Lower leg skin (tissue), 4 donors: ENCODE data around the gene SSH2. TPM values are rescaled to one million over a fixed set of nuclear protein-coding genes. Genes with fewer than 3 reads are reported as not detected.
"Not testable (repeated sequence)": the region's sequence is repeated elsewhere in the genome, so short reads cannot be mapped to it uniquely, and the experiment has no call there.

Experiments
- DNase-seq, 2 donors: peaks; one replicate each; pipeline ENCODE4 v3.0.0-alpha.2; 2019; ENCODE audit warnings: low spot score in 2 of 2
- H3K4me3 ChIP-seq: fragments of 200-600 bp; sonication (generic); 2 replicates; pipeline ENCODE4 v1.5.1; 2017; ENCODE audit warnings: mild to moderate bottlenecking, low read depth; ENCODE audit not compliant: poor library complexity, severe bottlenecking
- CTCF ChIP-seq, 3 donors: fragments of 450-650 bp; IDR thresholded peaks; one replicate each; pipeline ENCODE4 v1.5.1; 2016; ENCODE audit warnings: antibody characterized with exemption in 3 of 3, mild to moderate bottlenecking in 3 of 3, moderate library complexity in 2 of 3
- POLR2A ChIP-seq, 2 donors: fragments of 450-650 bp; IDR thresholded peaks; one replicate each; pipeline ENCODE4 v1.6.1; 2016 to 2017; ENCODE audit warnings: antibody characterized with exemption in 2 of 2, mild to moderate bottlenecking in 1 of 2, moderate library complexity in 1 of 2
- WGBS, 2 donors: methylation state at CpG; one replicate each; pipeline ENCODE4 v1.1.5; 2018; 5-methylcytosine and 5-hydroxymethylcytosine counted together
- intact Hi-C: fragments of 100-400 bp; cut with DNase I; formaldehyde crosslinking; loops from one replicate; pipeline ENCODE4 v1.15.0; 2023; ENCODE audit warnings: low total_unique reads
- total RNA-seq, 4 donors: library from RNA; depleted of rRNA; stranded (reverse); fragments of >200 nt; gene quantifications; one replicate each; pipeline ENCODE4 v1.1.0, GENCODE V29; 2016

Gene SSH2
- total RNA-seq, 4 donors from 2014 or later = 10.0 to 20.3 (median 15.3) TPM

GRCh38 chr17:29881256-29881655 is 48.8 kb downstream of the SSH2 start:
- WGBS, 2 donors = 87 to 92% methylated on average over 3 of the region's 3 CpGs
- DNase-seq = no peak
- no peak for TF ChIP-seq CTCF (IDR thresholded peaks at IDR 0.05)
- TF ChIP-seq POLR2A (IDR thresholded peaks at IDR 0.05) = no peak
- intact Hi-C loops = no loop called here
- H3K4me3 ChIP-seq = no peak overlapping the region

GRCh38 chr17:29880031-29880430 is 50.0 kb downstream of the SSH2 start:
- intact Hi-C loops = no loop called here
- TF ChIP-seq POLR2A (IDR thresholded peaks at IDR 0.05) (no peak), CTCF (IDR thresholded peaks at IDR 0.05) (no peak)
- DNase-seq = no peak
- H3K4me3 ChIP-seq = no peak overlapping the region
- WGBS, 2 donors = 89 to 93% methylated on average over 6 of the region's 6 CpGs

GRCh38 chr17:29874931-29875596 is 55.0 kb downstream of the SSH2 start:
- no peak for TF ChIP-seq CTCF (IDR thresholded peaks at IDR 0.05)
- no peak for TF ChIP-seq POLR2A (IDR thresholded peaks at IDR 0.05)
- DNase-seq = no peak
- H3K4me3 ChIP-seq = no peak overlapping the region
- WGBS, 2 donors = 94 to 98% methylated on average over 1 of the region's 1 CpG
- intact Hi-C loops = no loop called here

GRCh38 chr17:29874358-29874757 is 55.7 kb downstream of the SSH2 start:
- H3K4me3 ChIP-seq, intact Hi-C loops, DNase-seq: not testable (repeated sequence)
- 81 to 92% methylated on average over 1 of the region's 1 CpG for WGBS, 2 donors

GRCh38 chr17:29873476-29873875 is 56.6 kb downstream of the SSH2 start:
- DNase-seq = no peak
- no peak overlapping the region for H3K4me3 ChIP-seq
- no peak for TF ChIP-seq CTCF (IDR thresholded peaks at IDR 0.05)
- no peak for TF ChIP-seq POLR2A (IDR thresholded peaks at IDR 0.05)
- intact Hi-C loops = no loop called here
- 97 to 98% methylated on average over 2 of the region's 2 CpGs for WGBS, 2 donors

- TF ChIP-seq POLR2A (IDR thresholded peaks at IDR 0.05) (no peak), CTCF (IDR thresholded peaks at IDR 0.05) (no peak)
- DNase-seq = no peak
- H3K4me3 ChIP-seq = no peak overlapping the region
- intact Hi-C loops = no loop called here
- 50 to 62% methylated on average over 1 of the region's 1 CpG for WGBS, 2 donors
Observed at GRCh38 chr17:29870836-29871465, 59.1 kb downstream of the SSH2 start.
